K562 (cell line): ENCODE results near the gene SPPL3. TPM values are rescaled to one million over a fixed set of nuclear protein-coding genes. Genes with fewer than 3 reads are reported as not detected.

Experiments
- AFF4 ChIP-seq: sonication (generic); formaldehyde crosslinking; IDR thresholded peaks from 2 replicates; pipeline ENCODE4 v1.8.0; 2023; ENCODE audit warnings: mild to moderate bottlenecking, missing genetic modification reagents
- ARHGAP35 ChIP-seq: fragments of 450-650 bp; IDR thresholded peaks from 2 replicates; pipeline ENCODE4 v1.6.1; 2018; ENCODE audit not compliant: partially characterized antibody
- ARID2 ChIP-seq: fragments of 450-650 bp; IDR thresholded peaks from 2 replicates; pipeline ENCODE4 v1.6.1; 2017; ENCODE audit warnings: antibody characterized with exemption, mild to moderate bottlenecking
- BCOR ChIP-seq: fragments of 450-650 bp; IDR thresholded peaks from 2 replicates; pipeline ENCODE4 v1.6.1; 2016
- CBX2 ChIP-seq: fragments of 200-600 bp; sonication (generic); IDR thresholded peaks from one replicate; pipeline ENCODE4 v1.6.1; 2012; ENCODE audit warnings: mild to moderate bottlenecking, low read length, inconsistent platforms; ENCODE audit not compliant: insufficient read depth, poor library complexity, severe bottlenecking
- ELK3 ChIP-seq: fragments of 450-650 bp; formaldehyde crosslinking; IDR thresholded peaks from 2 replicates; pipeline ENCODE4 v1.4.0; 2020; ENCODE audit warnings: mild to moderate bottlenecking
- PATZ1 ChIP-seq: fragments of 250-450 bp; sonication (Bioruptor Pico); IDR thresholded peaks from 2 replicates; pipeline ENCODE4 v1.5.0; 2020; ENCODE audit warnings: mild to moderate bottlenecking, borderline replicate concordance
- POLR2AphosphoS5 ChIP-seq: IDR thresholded peaks from 2 replicates; pipeline ENCODE4 v1.6.1; 2011; ENCODE audit warnings: mild to moderate bottlenecking, low read depth, low read length, moderate library complexity; ENCODE audit not compliant: control insufficient read depth, insufficient read depth
- RFX5 ChIP-seq: IDR thresholded peaks from 2 replicates; pipeline ENCODE4 v1.6.1; 2011; ENCODE audit warnings: low read depth, mild to moderate bottlenecking, improper control_type of control experiment, low read length
- SIRT6 ChIP-seq: IDR thresholded peaks from one replicate; pipeline ENCODE4 v1.6.1; 2012; ENCODE audit warnings: low read depth, mild to moderate bottlenecking, control low read depth, inconsistent platforms, low read length, moderate library complexity
- ZBTB26 ChIP-seq: fragments of 450-650 bp; formaldehyde crosslinking; IDR thresholded peaks from 2 replicates; pipeline ENCODE4 v1.4.0; 2022; ENCODE audit warnings: missing genetic modification characterization
- ZNF175 ChIP-seq: fragments of 200-800 bp; sonication (Bioruptor generic); IDR thresholded peaks from 2 replicates; pipeline ENCODE4 v1.6.1; 2016; ENCODE audit warnings: low read depth, mild to moderate bottlenecking, missing genetic modification characterization, missing compliant biosample characterization
- ZNF449 ChIP-seq: fragments of 250-450 bp; sonication (Bioruptor Pico); IDR thresholded peaks from 2 replicates; pipeline ENCODE4 v1.8.0; 2022; ENCODE audit warnings: moderate library complexity, mild to moderate bottlenecking, inconsistent platforms
- ZNF740 ChIP-seq, 3 experiments: fragments of 200-800 bp in 1 of 3; sonication (Bioruptor generic) in 1 of 3; sonication (generic) in 1 of 3; formaldehyde crosslinking in 1 of 3; IDR thresholded peaks; 2 replicates each; pipeline versions ENCODE4 v1.6.1 to v1.8.0; 2016 to 2022; ENCODE audit warnings: mild to moderate bottlenecking in 2 of 3, missing compliant biosample characterization in 2 of 3, missing genetic modification characterization in 2 of 3, missing genetic modification reagents in 1 of 3
- polyA plus RNA-seq, 8 experiments: library from polyadenylated mRNA; depleted of rRNA in 4 of 8; stranded (reverse) in 5 of 8; unstranded in 3 of 8; fragments of >200 nt; fragmentation: Nextera tagmentation in 2 of 8; fragmentation: Illumina TruSeq in 1 of 8; extraction: Ambion mirVana in 2 of 8; extraction: Trizol in 1 of 8; gene quantifications; 2 replicates each; pipeline versions ENCODE4 v1.2.1 to v1.2.3, GENCODE V29; 2011 to 2014; ENCODE audit warnings: inconsistent platforms in 1 of 8, missing spikeins in 1 of 8
- total RNA-seq, 7 experiments: library from RNA; depleted of rRNA in 6 of 7; stranded (reverse); fragments of >200 nt in 6 of 7; fragmentation: Illumina TruSeq in 2 of 7; extraction: Trizol in 2 of 7; gene quantifications; 2 replicates each; pipeline versions ENCODE4 v1.2.1 to v1.2.3, GENCODE V29; 2011 to 2021; ENCODE audit warnings: low replicate concordance in 1 of 7

The SPPL3 gene
- total and polyA plus RNA-seq, 9 of the 15 experiments (the other 6 are each of a cell fraction or from before 2014, with no cell fraction given) = 2.9 to 32.1 (median 7.1) TPM

GRCh38 chr12:120904197-120904773 lies at the start of gene SPPL3 (continued):
- TF ChIP-seq SIRT6 = no peak
- peak; percentile 96 for TF ChIP-seq ARHGAP35
- TF ChIP-seq CBX2 = no peak
- TF ChIP-seq BCOR = no peak
- no peak for TF ChIP-seq ZNF175 (CRISPR knock-in tag)
- no peak for TF ChIP-seq ZBTB26 (CRISPR knock-in tag)
- no peak for TF ChIP-seq ARID2
- no peak for TF ChIP-seq PATZ1
- no peak for TF ChIP-seq AFF4 (CRISPR knock-in tag)
- no peak for TF ChIP-seq RFX5
- TF ChIP-seq ZNF740 (CRISPR knock-in tag; IDR thresholded peaks at IDR 0.05) = no peak
- TF ChIP-seq ZNF740 (tag; IDR thresholded peaks at IDR 0.05) = 0 out of 4 replicates have a peak, but pooled peaks of 1 of the 2 experiments have one; percentile 41
- 0 out of 2 replicates have a peak, but pooled peaks have one; percentile 30 for TF ChIP-seq POLR2AphosphoS5
- no peak for TF ChIP-seq ELK3 (CRISPR knock-in tag)
- TF ChIP-seq ZNF449 = no peak
